BE2C (cell line): ENCODE measurements around the gene STARD13.

ENCODE experiments used
- DNase-seq: peaks from one replicate; pipeline ENCODE4 v3.0.0-alpha.2; 2020
- H3K27me3 ChIP-seq: fragments of 250-450 bp; sonication (Bioruptor Pico); 2 replicates; pipeline ENCODE4 v1.5.1; 2020; ENCODE audit warnings: mild to moderate bottlenecking
- H3K36me3 ChIP-seq: fragments of 250-450 bp; sonication (Bioruptor Pico); 2 replicates; pipeline ENCODE4 v1.5.1; 2020; ENCODE audit warnings: mild to moderate bottlenecking
- H3K4me1 ChIP-seq: fragments of 250-450 bp; sonication (Bioruptor Pico); 2 replicates; pipeline ENCODE4 v1.5.1; 2020
- H3K4me3 ChIP-seq: 2 replicates; pipeline ENCODE4 v1.5.1; 2011; ENCODE audit warnings: low read depth, low read length
- H3K9me3 ChIP-seq: fragments of 250-450 bp; sonication (Bioruptor Pico); 2 replicates; pipeline ENCODE4 v1.5.1; 2020
- TF ChIP-seq, protein P1 (sequence below): IDR thresholded peaks from 2 replicates; pipeline ENCODE4 v1.5.1; 2012; ENCODE audit warnings: mild to moderate bottlenecking, low read depth, low read length

Gene STARD13

DNA sequence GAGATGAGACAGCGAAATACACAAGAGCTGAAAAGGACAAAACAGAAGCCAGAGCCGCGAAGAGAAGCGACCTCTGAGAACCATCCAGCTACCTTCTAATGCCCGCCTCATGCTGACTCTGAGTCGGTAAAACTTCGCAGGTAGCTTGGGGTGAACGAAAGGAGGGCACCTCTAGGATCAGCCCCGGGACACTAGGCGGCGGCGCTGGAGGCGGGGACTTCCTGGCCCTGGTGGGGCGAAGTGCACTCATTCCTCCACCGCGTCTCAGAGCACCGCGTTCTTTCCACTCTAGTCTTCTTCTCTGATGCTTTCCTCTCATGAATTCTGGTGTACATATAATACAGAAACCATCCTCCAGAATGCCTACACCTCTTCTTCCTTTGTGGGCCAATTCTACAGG is 219.2 kb downstream of the STARD13 start:
- H3K27me3 ChIP-seq: no peaks in the 10 kb centered on the region
- no peak for DNase-seq
- H3K9me3 ChIP-seq: no peaks in the 10 kb centered on the region
- H3K36me3 ChIP-seq: no peaks in the 10 kb centered on the region
- TF ChIP-seq, protein P1, sequence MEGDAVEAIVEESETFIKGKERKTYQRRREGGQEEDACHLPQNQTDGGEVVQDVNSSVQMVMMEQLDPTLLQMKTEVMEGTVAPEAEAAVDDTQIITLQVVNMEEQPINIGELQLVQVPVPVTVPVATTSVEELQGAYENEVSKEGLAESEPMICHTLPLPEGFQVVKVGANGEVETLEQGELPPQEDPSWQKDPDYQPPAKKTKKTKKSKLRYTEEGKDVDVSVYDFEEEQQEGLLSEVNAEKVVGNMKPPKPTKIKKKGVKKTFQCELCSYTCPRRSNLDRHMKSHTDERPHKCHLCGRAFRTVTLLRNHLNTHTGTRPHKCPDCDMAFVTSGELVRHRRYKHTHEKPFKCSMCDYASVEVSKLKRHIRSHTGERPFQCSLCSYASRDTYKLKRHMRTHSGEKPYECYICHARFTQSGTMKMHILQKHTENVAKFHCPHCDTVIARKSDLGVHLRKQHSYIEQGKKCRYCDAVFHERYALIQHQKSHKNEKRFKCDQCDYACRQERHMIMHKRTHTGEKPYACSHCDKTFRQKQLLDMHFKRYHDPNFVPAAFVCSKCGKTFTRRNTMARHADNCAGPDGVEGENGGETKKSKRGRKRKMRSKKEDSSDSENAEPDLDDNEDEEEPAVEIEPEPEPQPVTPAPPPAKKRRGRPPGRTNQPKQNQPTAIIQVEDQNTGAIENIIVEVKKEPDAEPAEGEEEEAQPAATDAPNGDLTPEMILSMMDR: no peak
- H3K4me1 ChIP-seq: peaks cover 2% of the 10 kb centered on the region; the same call in 1 of the 2 replicates
- no peak overlapping the region for H3K4me3 ChIP-seq

DNA sequence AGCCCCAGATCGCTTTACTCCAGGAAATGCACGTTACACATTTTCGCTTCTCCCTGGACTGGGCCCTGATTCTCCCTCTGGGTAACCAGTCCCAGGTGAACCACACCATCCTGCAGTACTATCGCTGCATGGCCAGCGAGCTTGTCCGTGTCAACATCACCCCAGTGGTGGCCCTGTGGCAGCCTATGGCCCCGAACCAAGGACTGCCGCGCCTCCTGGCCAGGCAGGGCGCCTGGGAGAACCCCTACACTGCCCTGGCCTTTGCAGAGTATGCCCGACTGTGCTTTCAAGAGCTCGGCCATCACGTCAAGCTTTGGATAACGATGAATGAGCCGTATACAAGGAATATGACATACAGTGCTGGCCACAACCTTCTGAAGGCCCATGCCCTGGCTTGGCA is 224.7 kb downstream of the STARD13 start:
- TF ChIP-seq, protein P1: no peak
- H3K4me3 ChIP-seq: no peak overlapping the region
- H3K27me3 ChIP-seq: no peaks in the 10 kb centered on the region
- H3K36me3 ChIP-seq: no peaks in the 10 kb centered on the region
- H3K4me1 ChIP-seq: peaks cover 2% of the 10 kb centered on the region; the same call in 1 of the 2 replicates
- no peak for DNase-seq
- no peaks in the 10 kb centered on the region for H3K9me3 ChIP-seq

DNA sequence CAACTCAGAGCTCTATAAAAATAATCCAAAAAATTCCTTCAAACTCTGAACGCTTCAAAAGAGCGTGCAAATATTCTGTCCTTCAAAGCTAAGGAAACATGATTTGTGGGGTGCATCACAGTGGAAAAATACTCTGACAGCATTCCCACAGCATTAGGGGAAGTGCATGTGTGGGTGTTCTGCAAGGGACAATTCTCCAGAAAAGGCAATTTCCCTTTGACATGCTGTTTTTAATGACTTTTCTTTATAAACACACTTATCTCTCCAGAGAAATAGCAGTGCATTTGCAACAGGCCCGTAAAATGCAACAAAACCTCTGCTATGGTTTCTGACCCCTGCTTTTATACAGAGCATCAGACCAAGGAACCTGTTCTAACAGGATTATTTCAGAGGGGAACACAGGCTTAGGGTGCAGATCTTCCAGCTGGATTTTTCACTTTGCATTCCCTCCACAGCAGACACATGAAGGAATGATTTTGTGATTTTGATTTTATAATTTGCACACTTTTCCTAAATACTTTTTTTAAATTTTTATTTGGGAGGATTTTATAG is 226.7 kb downstream of the STARD13 start:
- TF ChIP-seq, protein P1: no peak
- Histone ChIP-seq H3K27me3 (no peaks in the 10 kb centered on the region), H3K36me3 (no peaks in the 10 kb centered on the region), H3K9me3 (no peaks in the 10 kb centered on the region), H3K4me1 (no peaks in the 10 kb centered on the region), H3K4me3 (no peak overlapping the region)
- DNase-seq: no peak

DNA sequence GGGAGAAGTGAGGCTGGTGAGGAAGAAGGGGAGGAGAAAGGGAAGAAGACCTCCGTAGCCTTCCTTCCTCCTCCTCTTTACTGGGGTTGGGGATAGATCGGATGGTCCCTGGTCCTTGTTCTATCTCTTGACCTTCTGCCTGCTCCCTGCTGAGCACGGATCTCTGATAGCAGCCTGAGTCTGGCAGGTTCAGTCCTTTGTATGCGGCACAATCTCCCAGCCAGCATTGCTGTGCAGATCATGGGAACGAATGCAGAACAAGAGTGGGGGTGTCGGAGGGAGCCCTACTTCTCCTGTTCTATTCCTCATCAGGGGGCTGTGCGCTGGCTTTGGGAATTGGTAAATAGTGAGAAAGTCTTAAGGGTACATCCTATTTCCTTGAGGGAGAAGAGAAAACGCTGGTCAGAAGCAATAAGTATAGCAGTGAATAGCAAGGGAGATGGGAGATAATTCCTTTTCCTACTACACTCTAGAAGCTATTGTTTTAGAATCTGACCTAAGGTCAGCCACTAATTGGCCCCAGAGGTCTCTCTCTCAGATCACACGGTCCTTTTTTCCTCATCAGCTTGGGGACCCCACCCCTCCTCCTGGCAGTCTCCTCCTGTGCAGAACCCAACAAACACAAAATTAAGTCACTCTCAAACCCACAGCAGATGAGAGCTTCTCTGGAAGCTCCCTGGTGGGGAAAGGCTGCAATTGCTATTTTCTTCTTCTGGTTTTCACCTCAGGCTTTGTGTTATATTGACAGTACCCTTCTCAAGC is 228.4 kb downstream of the STARD13 start:
- peak; percentile 29 for DNase-seq

DNA sequence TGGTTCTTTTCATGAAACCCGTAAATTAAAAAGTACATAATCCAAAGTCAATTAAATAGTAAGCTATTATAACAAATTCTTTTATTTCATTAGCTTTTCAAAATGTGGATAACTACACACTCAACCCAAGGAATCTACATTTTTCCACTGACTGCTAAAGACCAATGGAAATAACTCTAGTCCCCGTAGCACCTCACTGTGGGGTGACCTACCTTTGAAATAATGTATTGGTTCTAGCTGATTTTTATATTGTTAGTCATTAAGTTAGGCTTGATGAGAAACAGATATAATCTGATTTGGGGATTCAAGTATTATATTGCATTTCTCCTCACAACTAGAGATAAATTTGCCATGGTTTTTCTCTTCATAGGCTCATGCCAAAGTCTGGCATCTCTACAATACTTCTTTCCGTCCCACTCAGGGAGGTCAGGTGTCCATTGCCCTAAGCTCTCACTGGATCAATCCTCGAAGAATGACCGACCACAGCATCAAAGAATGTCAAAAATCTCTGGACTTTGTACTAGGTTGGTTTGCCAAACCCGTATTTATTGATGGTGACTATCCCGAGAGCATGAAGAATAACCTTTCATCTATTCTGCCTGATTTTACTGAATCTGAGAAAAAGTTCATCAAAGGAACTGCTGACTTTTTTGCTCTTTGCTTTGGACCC is 232.0 kb downstream of the STARD13 start:
- no peaks in the 10 kb centered on the region for H3K36me3 ChIP-seq
- TF ChIP-seq, protein P1: no peak
- H3K4me1 ChIP-seq: no peaks in the 10 kb centered on the region
- H3K27me3 ChIP-seq: no peaks in the 10 kb centered on the region
- no peak overlapping the region for H3K4me3 ChIP-seq
- DNase-seq: no peak
- H3K9me3 ChIP-seq: no peaks in the 10 kb centered on the region

More for the DNA sequence above, 228.4 kb downstream of the STARD13 start:
- Histone ChIP-seq H3K9me3 (no peaks in the 10 kb centered on the region), H3K4me3 (no peak overlapping the region), H3K4me1 (no peaks in the 10 kb centered on the region), H3K36me3 (no peaks in the 10 kb centered on the region), H3K27me3 (no peaks in the 10 kb centered on the region)
- TF ChIP-seq, protein P1: peak; percentile 71
